Middle frontal gyrus (tissue), 1 donor: ENCODE data around the gene C15orf39.

ENCODE experiments used
- DNase-seq: peaks from one replicate; pipeline ENCODE4 v3.0.0-alpha.2; 2015; ENCODE audit warnings: low spot score; ENCODE audit errors: extremely low spot score

Gene C15orf39

GRCh38 chr15:75172284-75172820 is 29.3 kb upstream of the C15orf39 start:
- no peak for DNase-seq

- DNase-seq: no peak
These were observed 27.6 kb upstream of the C15orf39 start for GRCh38 chr15:75174102-75174501.

- no peak for DNase-seq
These were observed 27.0 kb upstream of the C15orf39 start for GRCh38 chr15:75174729-75175128.

- no peak for DNase-seq
These were observed 25.3 kb upstream of the C15orf39 start for GRCh38 chr15:75176396-75176761.

- DNase-seq: no peak
These were observed 24.2 kb upstream of the C15orf39 start for GRCh38 chr15:75177360-75178071.

GRCh38 chr15:75178171-75178937 is 23.3 kb upstream of the C15orf39 start:
- no peak for DNase-seq

GRCh38 chr15:75178938-75179745 is 22.5 kb upstream of the C15orf39 start:
- DNase-seq: no peak

GRCh38 chr15:75179746-75180140 is 21.9 kb upstream of the C15orf39 start:
- no peak for DNase-seq

GRCh38 chr15:75181780-75182179 is 19.9 kb upstream of the C15orf39 start:
- DNase-seq: no peak

- no peak for DNase-seq
These were observed 19.2 kb upstream of the C15orf39 start for GRCh38 chr15:75182187-75183131.

GRCh38 chr15:75185271-75186029 is 16.2 kb upstream of the C15orf39 start:
- no peak for DNase-seq

- DNase-seq: no peak
These were observed 15.6 kb upstream of the C15orf39 start for GRCh38 chr15:75186044-75186443.

- DNase-seq: no peak
These were observed 13.2 kb upstream of the C15orf39 start for GRCh38 chr15:75188499-75188898.

- DNase-seq: no peak
These were observed 10.4 kb upstream of the C15orf39 start for GRCh38 chr15:75191235-75191634.

- no peak for DNase-seq
These were observed 9.4 kb upstream of the C15orf39 start for GRCh38 chr15:75192307-75192706.

- DNase-seq: no peak
These were observed 8.4 kb upstream of the C15orf39 start for GRCh38 chr15:75193272-75193671.

- no peak for DNase-seq
These were observed 7.7 kb upstream of the C15orf39 start for GRCh38 chr15:75193976-75194375.

- DNase-seq: no peak
These were observed 7.3 kb upstream of the C15orf39 start for GRCh38 chr15:75194397-75194796.

- DNase-seq: no peak
These were observed 6.4 kb upstream of the C15orf39 start for GRCh38 chr15:75195122-75195765.
